Body of pancreas (tissue), 4 donors: ENCODE measurements around the gene DLGAP1.

Experiments
- CTCF ChIP-seq, 7 experiments: fragments of 450-650 bp in 4 of 7; fragments of 200-600 bp in 3 of 7; sonication (generic) in 3 of 7; IDR thresholded peaks; one replicate each; pipeline ENCODE4 v1.5.1; 2016 to 2019; ENCODE audit warnings: antibody characterized with exemption in 7 of 7
- POLR2A ChIP-seq, 3 donors: fragments of 450-650 bp; IDR thresholded peaks; one replicate each; pipeline ENCODE4 v1.6.1; 2016; ENCODE audit warnings: antibody characterized with exemption in 3 of 3, mild to moderate bottlenecking in 2 of 3

- TF ChIP-seq CTCF (IDR thresholded peaks at IDR 0.05) (no peak), POLR2A (IDR thresholded peaks at IDR 0.05) (no peak)
Observed at GRCh38 chr18:3456686-3457069, 998.4 kb downstream of the DLGAP1 start.
